Measurements from ENCODE around the gene NACAD.

NACAD gene

DNA sequence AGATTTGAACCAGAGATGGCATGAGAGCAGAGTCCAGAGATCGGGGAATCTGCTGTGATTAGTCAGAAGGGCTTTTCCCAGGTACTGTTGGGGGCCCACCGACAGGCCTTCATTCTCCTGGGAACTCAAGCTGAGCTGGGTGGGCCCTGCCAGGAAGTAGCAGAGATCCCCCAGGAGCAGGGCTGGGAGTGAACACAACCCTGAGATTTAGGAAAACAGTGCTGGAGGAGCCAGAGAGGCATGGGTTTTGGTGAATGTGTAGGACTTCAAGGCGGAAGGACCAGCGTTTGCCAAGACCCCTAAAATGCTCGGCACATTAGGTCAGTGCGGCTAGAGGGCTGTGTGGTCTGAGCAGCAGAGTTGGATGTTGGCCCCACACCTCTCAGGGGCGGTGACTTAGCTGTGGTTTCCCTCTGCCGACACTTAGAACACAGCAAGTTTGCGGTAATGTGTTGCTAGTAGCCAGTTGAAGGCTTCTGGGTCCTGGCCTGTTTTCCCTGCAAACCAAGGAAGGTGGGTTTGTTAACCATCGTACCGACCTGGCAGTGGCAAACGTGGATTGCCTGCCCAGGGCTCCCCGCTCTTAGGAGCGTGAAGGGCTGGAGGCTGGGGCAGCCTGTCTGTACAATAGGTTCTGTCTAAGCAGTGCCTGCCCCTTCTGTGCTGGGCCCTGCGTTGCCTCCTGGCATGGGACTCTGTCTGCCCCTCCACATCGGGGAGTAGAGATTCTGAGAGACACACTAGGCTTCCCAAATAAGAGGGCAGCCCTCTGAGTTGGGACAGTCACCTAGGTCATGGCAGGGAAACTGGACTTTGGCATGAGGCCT lies 14.0 kb downstream of the NACAD start:
- no peak for DNase-seq (ENCODE audit: low spot score)

DNA sequence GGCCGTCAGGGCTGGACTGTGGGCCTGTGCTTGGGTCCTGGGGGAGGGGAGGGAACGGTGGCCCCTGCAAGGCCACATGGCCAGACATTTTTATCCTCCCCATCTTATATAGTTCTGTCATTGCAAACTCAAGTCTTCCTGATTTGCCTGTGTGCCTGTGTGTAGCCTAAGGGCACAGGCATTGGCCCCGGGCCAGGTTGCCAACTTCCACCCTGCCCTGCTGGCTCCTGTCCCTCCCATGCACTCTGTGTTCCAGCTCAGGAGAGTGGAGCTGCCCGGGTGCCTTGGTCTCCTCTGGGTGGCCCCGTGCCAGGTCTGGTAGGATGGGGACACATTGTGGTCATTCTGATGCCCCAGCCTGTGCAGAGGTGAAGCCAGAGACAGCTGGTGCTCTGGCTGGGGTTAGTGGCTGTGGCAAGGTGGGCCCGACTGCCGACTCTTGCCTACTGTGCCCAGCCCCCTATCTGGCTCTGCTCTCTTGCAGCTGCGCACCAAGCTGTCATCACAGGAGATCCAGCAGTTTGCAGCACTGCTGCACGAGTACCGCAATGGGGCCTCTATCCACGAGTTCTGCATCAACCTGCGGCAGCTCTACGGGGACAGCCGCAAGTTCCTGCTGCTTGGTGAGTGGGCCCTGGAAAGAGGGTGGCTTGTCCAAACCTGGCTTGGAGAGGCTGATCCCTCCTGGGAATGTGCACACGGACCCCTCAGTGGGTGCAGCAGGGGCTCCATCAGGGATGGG lies 14.8 kb downstream of the NACAD start:
- no peak for DNase-seq (ENCODE audit: low spot score)

DNA sequence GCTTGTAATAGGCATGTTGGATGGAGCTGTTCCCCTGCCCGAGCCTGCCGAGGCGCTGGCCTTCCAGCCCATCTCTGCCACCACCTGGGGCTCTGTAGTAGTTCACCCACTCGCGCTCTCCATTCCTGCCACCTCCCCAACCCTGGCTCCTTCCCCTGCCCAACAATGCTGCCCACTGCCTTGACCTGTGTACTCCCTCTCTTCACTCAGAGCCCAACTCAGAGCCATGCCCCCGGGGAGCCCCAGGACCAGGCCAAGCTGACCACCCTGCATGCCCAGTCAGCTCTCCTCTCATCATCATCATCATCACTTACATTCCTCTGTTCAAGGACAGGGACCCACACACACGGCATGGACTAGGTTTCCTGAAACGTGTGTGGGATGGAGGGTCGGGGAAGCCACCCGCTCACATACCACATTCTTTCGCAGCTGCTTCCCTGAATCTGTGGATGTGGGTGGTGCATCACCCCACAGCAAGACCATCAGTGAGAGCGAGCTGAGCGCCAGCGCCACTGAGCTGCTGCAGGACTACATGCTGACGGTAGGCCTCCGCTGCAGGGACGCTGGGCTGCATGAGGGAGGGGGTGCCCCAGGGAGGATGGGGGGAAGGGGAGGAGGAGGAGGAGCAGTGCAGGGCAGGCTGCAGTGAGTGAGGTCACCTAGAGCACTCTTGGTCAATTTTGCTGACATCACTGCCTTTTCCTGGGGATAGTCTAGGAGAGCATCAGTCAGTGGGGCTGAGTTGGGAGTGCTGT lies 15.6 kb downstream of the NACAD start:
- no peak for DNase-seq (ENCODE audit: low spot score)

DNA sequence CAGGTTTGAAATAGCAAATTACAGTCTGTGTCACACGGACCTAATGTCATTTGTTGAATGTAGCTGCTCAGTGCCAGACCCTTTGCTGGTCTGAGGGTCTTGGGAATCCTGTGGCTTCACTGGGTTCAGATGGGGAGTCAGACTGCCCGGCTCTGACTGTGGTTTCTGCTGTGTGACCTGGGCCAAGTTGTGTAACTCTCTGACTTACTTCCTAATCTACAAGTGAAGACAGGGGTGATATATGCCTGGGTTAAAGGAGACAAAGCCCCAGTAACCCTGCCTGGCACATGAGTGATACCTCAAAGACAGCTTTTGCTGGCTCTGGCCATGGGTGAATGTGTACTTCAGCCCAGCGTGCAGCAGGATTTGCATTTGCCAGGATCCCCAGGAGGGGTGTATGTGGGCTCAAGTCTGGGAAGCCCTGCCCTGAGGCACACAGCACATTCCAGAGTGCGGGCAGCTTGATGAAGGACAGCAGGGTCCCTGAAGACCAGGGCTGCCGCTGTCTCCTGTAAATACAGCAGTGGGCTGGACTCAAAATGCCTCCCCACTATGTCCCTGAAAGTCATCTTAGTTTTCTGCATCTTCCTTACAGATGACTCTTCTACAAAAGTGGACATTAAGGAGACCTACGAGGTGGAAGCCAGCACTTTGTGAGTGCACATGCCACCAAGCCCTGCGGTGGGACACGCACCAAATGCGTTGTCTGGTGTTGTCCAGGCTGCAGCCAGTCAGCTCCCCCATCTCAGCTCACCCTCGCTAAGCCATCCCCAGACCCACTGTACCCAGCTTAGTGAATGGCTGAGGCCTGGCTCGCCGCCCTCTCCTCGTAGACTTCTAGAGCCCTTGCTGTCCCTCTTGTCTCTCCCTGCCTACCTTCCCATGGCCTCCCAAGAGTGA lies 16.4 kb downstream of the NACAD start:
- DNase-seq (ENCODE audit: low spot score): no peak

DNA sequence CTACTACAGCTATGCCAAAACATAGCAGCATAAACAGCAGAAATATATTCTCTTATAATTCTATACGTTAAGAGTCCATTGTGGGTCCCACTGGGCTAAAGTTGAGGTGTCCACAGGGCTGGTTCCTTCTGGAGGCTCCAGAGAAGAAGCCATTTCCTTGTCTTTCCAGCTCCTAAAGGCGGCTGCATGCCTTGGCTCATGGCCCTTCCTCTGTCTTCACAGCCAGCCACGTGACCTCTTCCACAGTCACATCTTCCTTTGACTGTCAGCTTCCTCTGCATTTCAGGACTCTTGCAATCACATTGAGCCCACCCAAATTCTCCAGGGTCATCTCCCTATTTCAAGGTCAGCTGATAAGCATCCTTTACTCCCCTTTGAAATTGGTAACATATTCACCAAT lies 17.2 kb downstream of the NACAD start:
- no peak for DNase-seq (ENCODE audit: low spot score)

DNA sequence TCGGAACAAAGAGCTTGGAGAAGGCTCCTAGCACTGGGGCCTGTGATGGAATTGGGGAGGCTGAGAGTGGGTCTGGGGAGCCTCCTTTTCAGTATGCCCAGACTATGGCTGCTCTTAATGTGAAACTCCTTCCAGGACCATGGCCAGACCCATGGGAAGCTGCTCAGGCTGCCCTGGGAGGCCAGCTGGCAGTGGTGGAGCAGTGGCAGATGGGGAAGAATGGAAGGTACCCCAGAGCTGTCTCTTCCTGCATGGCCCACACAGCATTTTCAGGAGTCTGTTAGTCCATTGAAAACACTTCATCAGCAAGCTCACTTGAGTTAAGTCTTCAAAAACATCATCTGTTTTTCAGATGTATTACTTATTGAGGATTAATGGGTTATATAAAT lies 18.5 kb downstream of the NACAD start:
- no peak for DNase-seq (ENCODE audit: low spot score)

DNA sequence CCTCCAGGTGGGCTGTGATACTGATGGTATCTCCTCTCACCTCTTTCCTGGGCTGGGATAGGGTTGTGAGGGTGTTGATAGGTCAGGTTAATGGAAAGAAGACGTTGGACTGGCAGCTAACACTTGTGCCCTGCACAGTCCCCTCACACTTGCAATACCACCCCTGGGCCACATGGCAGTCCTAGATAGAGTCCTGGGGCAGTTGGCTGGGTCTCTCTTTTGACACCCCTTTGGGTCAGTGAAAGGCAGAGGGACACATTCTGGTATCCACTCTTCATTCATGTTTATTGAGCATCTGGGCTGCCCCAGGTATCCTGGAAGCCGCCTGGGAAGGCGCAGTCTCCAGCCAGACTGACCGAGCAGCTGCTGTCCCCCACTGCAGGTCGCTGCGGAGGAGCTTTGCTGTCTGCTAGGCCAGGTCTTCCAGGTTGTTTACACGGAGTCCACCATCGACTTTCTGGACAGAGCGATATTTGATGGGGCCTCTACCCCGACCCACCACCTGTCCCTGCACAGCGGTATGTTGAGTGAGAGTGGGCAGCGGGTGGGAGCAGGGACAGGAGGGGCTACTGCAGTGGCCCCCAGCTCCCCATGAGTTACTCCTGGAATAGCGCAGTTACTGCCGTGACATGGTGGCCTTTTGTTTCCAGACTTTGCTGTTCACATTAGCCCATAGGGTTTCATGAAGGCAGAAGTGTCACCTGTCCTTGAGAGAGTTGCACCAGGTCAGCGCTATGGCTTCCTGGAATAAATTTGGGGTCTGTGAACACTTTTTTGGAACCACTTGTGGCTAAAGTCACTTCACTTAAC lies 19.1 kb downstream of the NACAD start:
- DNase-seq (ENCODE audit: low spot score): no peak

DNA sequence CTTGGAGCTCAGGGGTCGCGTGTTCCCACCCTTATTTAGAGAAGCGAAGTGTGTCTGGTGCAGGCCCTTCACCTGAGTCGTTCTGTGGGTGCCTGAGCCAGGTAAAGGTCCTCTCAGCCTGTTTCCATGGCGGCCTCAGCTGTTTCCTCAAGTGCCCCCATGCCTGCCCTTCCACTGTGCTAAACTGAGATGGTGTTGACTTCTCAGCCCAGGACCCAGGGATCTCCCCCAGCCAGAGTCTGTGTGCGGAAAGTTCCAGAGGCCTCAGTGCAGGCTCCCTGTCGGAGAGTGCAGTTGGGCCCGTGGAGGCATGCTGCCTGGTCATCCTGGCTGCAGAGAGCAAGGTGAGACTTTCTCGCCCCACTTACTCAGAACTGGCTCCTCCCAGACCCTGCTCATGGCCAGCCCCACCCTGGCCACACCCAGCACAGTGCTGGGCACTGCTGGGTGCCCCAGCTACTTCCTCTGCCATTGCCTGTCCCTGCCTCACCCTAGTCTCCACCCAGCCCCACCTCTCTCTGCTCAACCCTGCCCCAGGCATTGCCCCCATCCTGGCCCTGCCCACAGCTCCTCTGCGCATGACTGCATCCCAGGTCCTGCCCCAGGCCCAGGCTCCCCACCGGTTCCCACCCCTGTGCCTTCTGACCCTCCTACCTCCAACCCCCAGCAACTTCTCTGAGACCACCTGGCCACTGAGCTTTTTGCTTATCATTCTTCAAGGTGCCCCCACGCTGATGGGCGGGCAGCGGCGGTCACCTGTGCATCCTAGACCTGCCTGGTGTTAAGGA lies 20.3 kb downstream of the NACAD start:
- no peak for DNase-seq (ENCODE audit: low spot score)

DNA sequence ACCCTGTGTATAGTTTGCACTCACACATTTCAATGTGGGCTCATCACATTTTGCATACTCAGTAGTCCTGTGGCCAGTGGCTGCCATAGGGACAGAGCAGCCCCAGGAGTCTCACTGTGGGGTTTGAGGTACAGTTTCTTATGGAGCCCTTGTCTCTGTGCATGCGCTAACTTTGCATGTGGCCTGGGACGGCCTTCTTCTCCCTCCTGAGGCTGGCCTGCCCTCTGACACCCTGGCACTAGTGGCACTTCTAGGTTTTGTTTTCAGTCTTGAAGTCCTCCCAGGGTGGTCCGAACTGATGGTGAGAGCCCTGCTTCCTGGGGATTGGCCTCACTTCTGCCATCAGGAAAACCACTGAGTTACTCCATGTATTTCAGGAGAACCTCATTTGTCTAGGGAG lies 21.2 kb downstream of the NACAD start:
- DNase-seq (ENCODE audit: low spot score): no peak

DNA sequence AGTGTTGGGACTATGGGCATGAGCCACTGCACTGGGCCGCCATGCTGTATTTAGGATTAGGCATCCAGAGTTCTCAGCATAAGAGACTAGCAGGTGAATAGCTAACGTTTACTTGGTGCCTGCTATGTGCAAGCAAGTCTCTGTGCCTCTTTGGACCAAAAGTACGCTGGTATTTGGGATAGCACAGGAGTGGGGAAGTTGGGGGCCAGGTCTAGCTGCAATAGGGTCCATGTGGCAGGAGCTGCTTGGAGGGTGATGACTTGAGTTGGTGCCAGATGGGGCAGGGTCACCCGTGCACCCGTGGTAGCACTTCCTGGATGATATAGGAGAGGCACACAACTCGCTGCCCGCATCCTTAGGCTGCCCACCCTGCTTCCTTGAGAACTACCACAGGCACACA lies 22.4 kb downstream of the NACAD start:
- DNase-seq (ENCODE audit: low spot score): no peak

DNA sequence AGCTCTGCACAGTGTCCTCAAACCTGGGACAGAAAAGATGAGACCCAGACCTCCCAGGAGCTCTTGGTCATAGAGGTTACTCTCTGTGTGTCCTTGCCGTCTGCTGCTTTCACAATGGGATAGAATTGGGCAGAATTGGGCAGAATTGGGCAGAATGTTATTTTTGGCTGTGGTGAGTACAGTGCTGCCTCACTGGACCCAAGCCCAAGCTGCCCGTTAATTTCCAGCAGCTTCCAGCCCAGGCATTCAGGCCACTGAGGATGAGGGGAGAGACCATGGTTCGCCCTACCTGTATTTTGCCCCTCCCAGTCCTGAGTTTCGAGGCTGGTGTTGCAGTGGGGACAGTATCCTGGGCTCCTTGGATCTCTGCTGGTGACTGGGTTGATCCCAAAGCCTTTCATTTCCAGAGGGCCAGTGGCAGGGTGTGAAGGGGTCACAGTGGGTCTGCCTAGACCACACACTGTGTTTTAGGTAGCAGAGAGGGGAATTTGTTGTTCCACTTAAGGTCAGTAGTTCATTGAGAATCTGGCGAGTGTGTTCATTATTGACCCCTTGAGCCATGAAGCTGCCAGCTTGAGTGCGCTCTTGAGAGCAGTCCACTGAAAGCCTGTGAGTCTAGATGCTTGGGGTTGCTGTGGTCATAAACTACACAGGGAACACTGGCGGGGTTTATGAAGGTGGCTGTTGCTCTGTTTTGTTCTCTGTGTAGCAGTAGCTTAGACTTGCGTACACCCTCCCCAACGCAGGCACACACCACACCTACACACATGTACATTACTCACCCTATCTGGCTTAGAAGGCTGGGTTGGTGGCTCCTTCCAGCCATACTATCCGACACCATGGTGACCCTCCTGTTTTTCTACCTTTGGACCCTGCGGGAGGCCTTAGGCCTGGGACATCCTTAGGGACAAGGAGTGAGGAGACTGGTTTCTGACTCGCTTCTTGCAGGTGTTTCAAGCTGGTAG lies 23.5 kb downstream of the NACAD start:
- no peak for DNase-seq (ENCODE audit: low spot score)

DNA sequence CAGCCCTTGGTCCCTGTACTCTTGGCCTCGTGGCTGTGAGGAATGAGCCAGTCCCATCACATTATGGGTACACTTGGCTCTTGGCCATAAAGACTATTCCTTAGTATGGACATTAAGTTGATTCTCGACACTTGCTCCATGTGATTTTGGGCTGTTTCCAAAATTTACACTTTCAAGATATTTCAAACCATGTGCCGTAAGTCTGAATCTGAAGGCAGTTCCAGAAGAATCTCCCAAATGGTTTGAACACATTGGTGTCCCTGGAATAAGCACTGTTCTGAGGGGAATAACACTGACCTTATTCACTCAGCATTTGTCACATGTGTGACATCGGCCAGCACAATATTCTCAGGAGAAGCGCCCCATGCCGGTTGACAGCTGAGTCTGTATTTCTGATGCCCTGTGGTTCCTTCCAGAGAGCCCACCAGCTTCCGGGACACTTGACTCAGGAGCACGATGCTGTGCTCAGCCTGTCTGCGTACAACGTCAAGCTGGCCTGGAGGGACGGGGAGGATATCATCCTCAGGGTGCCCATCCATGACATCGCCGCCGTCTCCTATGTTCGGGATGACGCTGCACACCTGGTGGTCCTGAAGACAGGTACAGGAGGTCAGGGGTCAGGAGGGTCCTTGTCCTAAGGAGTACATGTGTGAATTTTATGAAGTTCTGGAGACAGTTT lies 24.6 kb downstream of the NACAD start:
- DNase-seq (ENCODE audit: low spot score): no peak

DNA sequence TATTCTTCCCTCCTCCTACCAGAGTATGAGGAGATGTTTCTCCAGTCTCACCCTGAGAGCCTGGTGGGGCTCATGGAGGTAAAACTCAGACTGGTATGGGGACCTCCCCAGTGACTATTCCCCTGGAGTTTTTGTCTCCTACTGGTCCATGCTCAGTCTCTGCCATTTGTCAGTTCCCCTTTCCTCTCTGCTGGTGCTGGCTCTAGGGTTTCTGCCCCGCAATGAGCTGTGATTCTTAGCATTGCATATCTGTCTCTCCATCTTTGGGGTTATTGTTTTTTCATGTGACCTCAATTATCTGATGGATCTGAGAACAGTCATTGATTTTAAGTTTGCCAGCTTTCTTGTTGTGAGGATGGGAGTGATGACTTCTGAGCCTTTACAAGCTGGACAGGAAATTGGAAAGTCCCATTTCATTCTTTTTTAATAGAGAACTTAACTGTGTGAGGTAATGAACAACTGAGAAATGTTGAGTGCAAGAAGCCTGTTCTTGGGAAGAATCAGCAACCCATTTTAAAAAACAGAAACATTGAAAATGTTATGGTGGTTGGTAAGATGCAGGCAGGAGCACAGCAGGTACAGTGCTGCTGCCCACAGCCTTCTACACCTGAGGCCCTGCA lies 26.9 kb downstream of the NACAD start:
- no peak for DNase-seq (ENCODE audit: low spot score)

DNA sequence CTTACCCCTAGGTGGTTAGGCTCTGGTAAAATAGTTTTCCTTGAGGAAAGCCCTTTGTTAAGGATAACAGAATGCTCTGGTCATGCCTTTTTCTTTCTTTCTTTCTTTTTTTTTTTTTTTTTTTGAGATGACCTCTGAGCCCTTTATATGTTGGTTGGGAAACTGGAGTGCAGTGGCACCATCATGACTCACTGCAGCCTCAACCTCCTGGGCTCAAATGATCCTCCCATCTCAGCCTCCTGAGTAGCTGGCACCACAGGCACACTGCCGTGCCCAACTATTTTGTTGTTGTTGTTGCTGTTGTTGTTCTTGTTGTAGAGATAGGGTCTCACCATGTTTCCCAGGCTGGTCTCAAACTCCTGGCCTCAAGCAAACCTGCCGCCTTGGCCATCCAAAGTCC lies 27.4 kb downstream of the NACAD start:
- DNase-seq (ENCODE audit: low spot score): no peak

DNA sequence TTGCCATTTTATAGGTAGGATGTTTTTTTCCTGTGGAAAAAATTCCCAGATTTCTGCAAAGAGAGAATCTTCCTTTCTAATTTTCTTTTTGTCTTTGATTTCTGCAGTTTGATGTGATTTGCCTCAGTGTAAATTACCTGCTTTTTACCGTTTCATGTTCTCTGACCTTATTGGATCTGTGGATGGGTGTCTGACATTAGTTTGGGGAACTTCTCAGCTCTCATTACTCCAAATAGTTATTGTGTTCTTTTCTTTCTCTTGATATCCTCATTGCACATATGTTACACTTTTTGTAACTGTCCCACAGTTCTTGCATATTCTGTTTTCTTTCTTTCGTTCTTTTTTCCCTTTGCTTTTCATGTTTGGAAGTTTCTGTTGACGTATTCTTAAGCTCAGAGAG lies 28.5 kb downstream of the NACAD start:
- no peak for DNase-seq (ENCODE audit: low spot score)

DNA sequence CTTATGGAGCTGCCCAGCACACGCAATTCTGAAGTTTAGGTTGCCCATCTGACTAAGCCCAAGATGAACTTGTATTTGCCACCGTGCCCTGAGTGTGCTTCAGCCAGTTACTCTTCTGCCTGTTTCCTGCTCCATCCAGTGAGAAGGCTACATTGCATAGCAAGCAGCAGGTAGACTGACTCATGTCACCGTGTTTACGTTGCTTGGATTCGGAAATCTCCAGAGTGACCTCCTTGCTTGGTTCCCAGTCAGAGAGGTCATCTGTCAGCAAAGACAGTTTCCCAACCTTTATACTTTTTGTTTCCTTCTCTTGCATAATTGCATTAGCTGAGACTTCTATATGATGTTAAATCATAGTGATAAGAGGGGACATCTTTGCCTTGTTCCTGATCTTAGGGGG lies 30.9 kb downstream of the NACAD start:
- DNase-seq (ENCODE audit: low spot score): no peak

DNA sequence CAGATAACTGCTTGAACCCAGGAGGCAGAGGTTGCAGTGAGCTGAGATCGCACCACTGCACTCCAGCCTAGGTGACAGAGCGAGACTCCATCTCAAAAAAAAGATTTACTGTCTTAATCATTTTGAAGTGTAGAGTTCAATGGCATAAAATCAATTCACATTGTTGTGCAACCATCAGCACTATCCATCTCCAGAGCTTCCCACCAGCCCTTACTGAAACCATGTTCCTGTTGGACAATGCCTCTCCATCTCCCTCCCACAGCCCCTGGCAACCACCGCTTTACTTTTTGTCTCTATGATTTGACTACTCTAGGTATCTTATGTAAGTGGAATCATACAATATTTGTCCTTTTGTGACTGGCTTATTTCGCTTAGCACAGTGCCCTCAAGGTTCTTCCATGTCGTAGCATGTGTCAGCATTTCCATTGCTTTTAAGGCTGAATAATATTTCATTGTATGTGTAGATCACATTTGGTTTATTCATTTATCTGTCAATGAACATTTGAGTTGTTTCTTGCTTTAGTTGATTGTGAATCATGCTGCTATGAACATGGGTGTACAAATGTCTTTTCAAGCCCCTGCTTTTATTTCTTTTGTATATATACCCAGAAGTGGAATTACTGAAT lies 33.1 kb downstream of the NACAD start:
- DNase-seq (ENCODE audit: low spot score): no peak
